Activated CD4-positive, alpha-beta memory T cell treated with anti-CD3 and anti-CD28 coated beads, Interleukin-2, amount 10 ng/mL, durations not matched to agents 7 days and 5 days (primary cell): ENCODE measurements around the gene SLC44A1. TPM values are rescaled to one million over a fixed set of nuclear protein-coding genes. Genes with fewer than 3 reads are reported as not detected.

Source experiments
- CTCF ChIA-PET: fragments of 350-600 bp; sonication (Branson Sonifier 250); formaldehyde crosslinking; loops from one replicate; lab custom pipeline; 2021; ENCODE audit warnings: antibody characterized with exemption, inconsistent platforms; lab: Charles Lee
- POLR2A ChIA-PET: fragments of 350-600 bp; sonication (Branson Sonifier 250); formaldehyde crosslinking; loops from one replicate; lab custom pipeline; 2021; ENCODE audit warnings: antibody characterized with exemption; lab: Charles Lee
- DNase-seq: peaks from one replicate; pipeline ENCODE4 v3.0.0-alpha.2; 2020
- H3K27ac Mint-ChIP-seq: one replicate; pipeline ENCODE4 v1.8.0; 2021; ENCODE audit warnings: mild to moderate bottlenecking, mixed read lengths
- H3K27me3 Mint-ChIP-seq: one replicate; pipeline ENCODE4 v1.8.0; 2021; ENCODE audit warnings: mixed read lengths
- H3K36me3 Mint-ChIP-seq: one replicate; pipeline ENCODE4 v1.8.0; 2021; ENCODE audit warnings: low read depth, mixed read lengths
- H3K4me1 Mint-ChIP-seq: one replicate; pipeline ENCODE4 v1.8.0; 2021; ENCODE audit warnings: mixed read lengths
- H3K4me3 Mint-ChIP-seq: one replicate; pipeline ENCODE4 v1.8.0; 2021; ENCODE audit warnings: mild to moderate bottlenecking, mixed read lengths
- H3K9me3 Mint-ChIP-seq: one replicate; pipeline ENCODE4 v1.8.0; 2021; ENCODE audit warnings: mixed read lengths
- total RNA-seq, 2 experiments: library from RNA; stranded (reverse); gene quantifications; one replicate each; pipeline ENCODE4 v1.2.3, GENCODE V29; 2021

SLC44A1 gene
- total RNA-seq, 2 experiments from 2014 or later = 9.5 to 10.2 TPM

- peaks cover 2% of the 10 kb centered on the region for H3K36me3 Mint-ChIP-seq
- POLR2A ChIA-PET = no interaction called here
Measured at GRCh38 chr9:105362470-105362869, 118.0 kb downstream of the SLC44A1 start.

GRCh38 chr9:105363837-105364236 lies 119.4 kb downstream of the SLC44A1 start:
- H3K27ac Mint-ChIP-seq = no peak overlapping the region
- ChIA-PET POLR2A (no interaction called here), CTCF (no interaction called here)
- H3K36me3 Mint-ChIP-seq = peaks cover 2% of the 10 kb centered on the region
- DNase-seq = no peak
- no peak overlapping the region for H3K4me3 Mint-ChIP-seq
- H3K27me3 Mint-ChIP-seq = peaks cover 5% of the 10 kb centered on the region
- H3K9me3 Mint-ChIP-seq = no peaks in the 10 kb centered on the region
- H3K4me1 Mint-ChIP-seq = peaks cover 13% of the 10 kb centered on the region

More at GRCh38 chr9:105362470-105362869, 118.0 kb downstream of the SLC44A1 start:
- Mint-ChIP-seq H3K27ac (no peak overlapping the region), H3K4me3 (no peak overlapping the region), H3K27me3 (peaks cover 5% of the 10 kb centered on the region), H3K4me1 (peaks cover 13% of the 10 kb centered on the region), H3K9me3 (no peaks in the 10 kb centered on the region)
- no peak for DNase-seq
- CTCF ChIA-PET = no interaction called here

DNA sequence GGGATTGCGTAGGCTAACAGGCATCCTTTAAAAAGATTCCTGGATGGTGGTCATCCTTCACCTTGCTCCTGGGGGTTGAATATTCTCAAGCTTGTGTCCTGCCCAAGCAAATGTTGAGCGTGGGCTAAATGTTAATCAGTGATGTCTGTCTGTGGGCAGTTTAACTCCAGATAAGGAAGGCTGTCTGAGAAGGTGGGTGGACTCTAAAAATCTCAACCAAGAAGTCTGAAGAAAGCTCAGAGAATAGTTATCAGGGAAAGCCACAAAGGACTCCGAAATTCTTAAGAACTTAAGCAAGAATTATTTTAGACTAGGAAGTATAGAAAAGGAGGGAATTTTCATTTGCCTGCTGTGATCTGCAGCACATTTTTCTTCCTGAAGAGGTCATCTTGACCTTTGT lies 125.5 kb downstream of the SLC44A1 start:
- POLR2A ChIA-PET = no interaction called here
- H3K27ac Mint-ChIP-seq = no peak overlapping the region
- H3K4me1 Mint-ChIP-seq = peaks cover 12% of the 10 kb centered on the region
- DNase-seq = no peak
- no peak overlapping the region for H3K4me3 Mint-ChIP-seq
- no peaks in the 10 kb centered on the region for H3K27me3 Mint-ChIP-seq
- H3K9me3 Mint-ChIP-seq = no peaks in the 10 kb centered on the region
- CTCF ChIA-PET = interaction anchor here (1.4 kb wide), 1 partner anchor 13 kb away, joined by 3 read pairs; no protein-coding TSS in a partner anchor
- H3K36me3 Mint-ChIP-seq = no peaks in the 10 kb centered on the region

DNA sequence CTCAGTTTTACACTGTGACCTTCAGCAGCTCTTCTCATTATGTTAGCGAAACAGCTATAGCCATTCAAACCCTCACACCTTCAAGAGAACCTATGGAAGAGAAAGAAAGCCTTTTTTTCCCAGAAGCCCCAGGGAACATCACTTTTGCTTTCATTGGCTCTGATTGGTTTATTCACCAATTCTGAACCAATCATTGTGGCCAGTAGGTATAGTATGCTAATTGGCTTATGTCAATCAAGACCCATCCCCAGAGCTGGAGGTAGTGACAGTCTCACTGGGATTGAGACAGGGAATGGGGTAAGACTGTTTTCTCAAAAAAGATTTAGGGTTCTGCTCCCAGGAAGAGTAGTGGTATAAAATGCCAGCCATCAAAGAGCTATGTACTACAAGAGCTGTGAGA lies 129.3 kb downstream of the SLC44A1 start:
- H3K4me3 Mint-ChIP-seq = no peak overlapping the region
- POLR2A ChIA-PET = no interaction called here
- H3K4me1 Mint-ChIP-seq = peaks cover 12% of the 10 kb centered on the region
- CTCF ChIA-PET = interaction anchor here (1.5 kb wide), 1 partner anchor 13 kb away, joined by 3 read pairs; no protein-coding TSS in a partner anchor
- H3K27me3 Mint-ChIP-seq = no peaks in the 10 kb centered on the region
- DNase-seq = no peak
- no peaks in the 10 kb centered on the region for H3K9me3 Mint-ChIP-seq
- H3K36me3 Mint-ChIP-seq = no peaks in the 10 kb centered on the region
- no peak overlapping the region for H3K27ac Mint-ChIP-seq

DNA sequence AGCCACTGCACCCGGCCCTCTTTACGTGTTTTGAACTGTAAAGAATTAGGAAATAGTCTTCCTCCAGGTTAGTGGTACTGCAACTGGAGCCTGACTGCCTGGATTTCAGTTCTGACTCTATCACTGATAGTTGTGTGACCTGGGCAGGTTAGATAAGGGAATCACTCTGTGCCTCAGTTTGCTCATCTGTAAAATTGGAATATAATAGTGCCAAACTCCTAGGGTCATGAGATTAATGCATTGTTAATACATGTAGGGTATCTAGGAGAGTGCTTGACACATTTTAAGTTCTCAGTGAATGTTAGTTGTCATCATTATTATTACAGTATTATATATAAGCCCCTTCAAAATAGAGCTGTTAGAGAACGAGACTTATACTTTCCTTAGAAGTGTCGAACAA lies 130.9 kb downstream of the SLC44A1 start:
- Mint-ChIP-seq H3K4me3 (no peak overlapping the region), H3K27ac (no peak overlapping the region), H3K27me3 (no peaks in the 10 kb centered on the region), H3K4me1 (peaks cover 12% of the 10 kb centered on the region), H3K9me3 (no peaks in the 10 kb centered on the region), H3K36me3 (no peaks in the 10 kb centered on the region)
- ChIA-PET CTCF (no interaction called here), POLR2A (no interaction called here)
- no peak for DNase-seq

- ChIA-PET CTCF (no interaction called here), POLR2A (no interaction called here)
- Mint-ChIP-seq H3K27me3 (no peaks in the 10 kb centered on the region), H3K4me3 (no peak overlapping the region), H3K27ac (no peak overlapping the region), H3K4me1 (peaks cover under 1% of the 10 kb centered on the region), H3K36me3 (no peaks in the 10 kb centered on the region), H3K9me3 (no peaks in the 10 kb centered on the region)
- DNase-seq = no peak
Measured at GRCh38 chr9:105376893-105377292, 132.4 kb downstream of the SLC44A1 start.

- no peaks in the 10 kb centered on the region for H3K36me3 Mint-ChIP-seq
- peak; percentile 40 for DNase-seq
- ChIA-PET CTCF (interaction anchor here (1.0 kb wide), 1 partner anchor 32 kb away, joined by 3 read pairs; no protein-coding TSS in a partner anchor), POLR2A (interaction anchor here (1.1 to 2.6 kb wide), 2 partner anchors 13 to 19 kb away, joined by 3 to 15 read pairs; no protein-coding TSS in a partner anchor)
- no peak overlapping the region for H3K27ac Mint-ChIP-seq
- H3K4me3 Mint-ChIP-seq = peak overlapping the region; percentile 76
- H3K4me1 Mint-ChIP-seq = peaks cover 13% of the 10 kb centered on the region
- H3K9me3 Mint-ChIP-seq = no peaks in the 10 kb centered on the region
- peaks cover 9% of the 10 kb centered on the region for H3K27me3 Mint-ChIP-seq
Measured at GRCh38 chr9:105385381-105385985, 141.0 kb downstream of the SLC44A1 start.

DNA sequence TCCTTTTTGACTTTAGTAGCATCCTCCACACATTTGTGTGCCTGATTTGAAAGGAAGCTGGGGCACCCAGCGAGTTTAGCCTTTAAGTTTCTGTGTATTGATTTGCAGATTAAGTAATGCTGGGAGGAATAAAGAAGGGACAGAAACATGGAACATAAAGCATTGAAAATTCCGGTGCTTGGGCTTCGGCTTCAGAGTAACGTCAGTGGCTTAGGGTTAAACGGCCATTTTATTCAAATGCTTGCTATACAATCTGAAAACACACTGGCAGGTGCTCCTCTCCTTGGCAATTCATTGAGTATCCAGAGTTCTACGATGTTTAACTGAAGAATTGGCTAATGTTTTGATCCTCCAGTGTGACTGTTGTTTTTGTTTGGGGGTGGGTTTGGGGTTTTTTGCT lies 145.3 kb downstream of the SLC44A1 start:
- POLR2A ChIA-PET = no interaction called here
- Mint-ChIP-seq H3K27me3 (peaks cover 19% of the 10 kb centered on the region), H3K4me1 (peaks cover 12% of the 10 kb centered on the region), H3K9me3 (no peaks in the 10 kb centered on the region), H3K36me3 (no peaks in the 10 kb centered on the region), H3K27ac (no peak overlapping the region), H3K4me3 (no peak overlapping the region)
- no peak for DNase-seq
- CTCF ChIA-PET = interaction anchor here (0.6 to 1.1 kb wide), 2 partner anchors 26 to 55 kb away, joined by 3 to 6 read pairs; no protein-coding TSS in a partner anchor

GRCh38 chr9:105390871-105391270 lies 146.4 kb downstream of the SLC44A1 start:
- H3K27me3 Mint-ChIP-seq = peaks cover 25% of the 10 kb centered on the region
- POLR2A ChIA-PET = no interaction called here
- no peak for DNase-seq
- no peaks in the 10 kb centered on the region for H3K36me3 Mint-ChIP-seq
- H3K27ac Mint-ChIP-seq = no peak overlapping the region
- no peaks in the 10 kb centered on the region for H3K9me3 Mint-ChIP-seq
- CTCF ChIA-PET = interaction anchor here (1.1 kb wide), 1 partner anchor 25 kb away, joined by 3 read pairs; no protein-coding TSS in a partner anchor
- no peak overlapping the region for H3K4me3 Mint-ChIP-seq
- H3K4me1 Mint-ChIP-seq = peaks cover 2% of the 10 kb centered on the region

- peaks cover 29% of the 10 kb centered on the region for H3K27me3 Mint-ChIP-seq
- POLR2A ChIA-PET = no interaction called here
- CTCF ChIA-PET = no interaction called here
- no peaks in the 10 kb centered on the region for H3K36me3 Mint-ChIP-seq
- DNase-seq = no peak
- peaks cover 1% of the 10 kb centered on the region for H3K4me1 Mint-ChIP-seq
- no peak overlapping the region for H3K27ac Mint-ChIP-seq
- no peak overlapping the region for H3K4me3 Mint-ChIP-seq
- no peaks in the 10 kb centered on the region for H3K9me3 Mint-ChIP-seq
Measured at GRCh38 chr9:105391288-105391687, 146.8 kb downstream of the SLC44A1 start.

GRCh38 chr9:105392531-105392930 lies 148.1 kb downstream of the SLC44A1 start:
- no peaks in the 10 kb centered on the region for H3K4me1 Mint-ChIP-seq
- H3K9me3 Mint-ChIP-seq = no peaks in the 10 kb centered on the region
- ChIA-PET CTCF (interaction anchor here (0.6 to 0.7 kb wide), 2 partner anchors 21 to 833 kb away, joined by 3 to 4 read pairs; no protein-coding TSS in a partner anchor), POLR2A (no interaction called here)
- no peak overlapping the region for H3K4me3 Mint-ChIP-seq
- H3K36me3 Mint-ChIP-seq = no peaks in the 10 kb centered on the region
- H3K27ac Mint-ChIP-seq = no peak overlapping the region
- DNase-seq = no peak
- H3K27me3 Mint-ChIP-seq = peaks cover 34% of the 10 kb centered on the region

DNA sequence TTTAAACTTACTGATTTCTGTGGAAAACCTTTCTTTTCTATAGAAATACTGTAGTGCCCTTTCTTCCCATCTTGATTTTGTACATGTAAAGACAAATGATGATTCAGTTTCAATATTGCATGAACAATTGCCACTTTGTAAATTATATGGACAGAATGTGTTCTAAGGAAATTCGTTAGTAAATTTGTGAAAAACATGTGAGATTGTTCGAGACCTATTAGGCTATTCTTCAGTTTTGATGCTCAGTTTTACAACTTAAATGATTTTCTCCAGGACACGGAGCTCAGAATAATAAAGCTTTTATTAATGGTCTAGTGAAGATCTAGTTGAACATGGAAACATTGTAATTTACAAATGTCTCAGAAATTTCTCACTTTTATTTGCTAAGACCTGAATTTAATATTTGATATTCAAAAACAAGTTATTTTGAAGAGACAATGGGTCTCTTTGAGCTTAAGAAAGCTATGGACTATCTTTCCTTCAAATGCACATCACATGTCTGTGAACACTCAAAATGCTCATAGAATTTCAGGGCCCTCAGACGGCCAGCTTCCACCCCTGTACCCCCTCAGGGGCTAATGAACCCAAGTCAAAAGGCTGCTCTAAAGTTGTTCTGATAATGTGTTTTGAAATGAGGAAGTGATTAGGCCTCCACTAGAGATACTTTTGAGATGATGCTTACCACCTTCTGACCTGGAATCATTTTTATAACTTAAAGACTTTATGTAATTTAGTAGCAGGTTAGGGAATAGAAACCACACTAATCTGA lies 149.3 kb downstream of the SLC44A1 start:
- DNase-seq = no peak
- ChIA-PET POLR2A (no interaction called here), CTCF (no interaction called here)
- Mint-ChIP-seq H3K9me3 (no peaks in the 10 kb centered on the region), H3K27ac (no peak overlapping the region), H3K27me3 (peaks cover 40% of the 10 kb centered on the region), H3K36me3 (no peaks in the 10 kb centered on the region), H3K4me1 (no peaks in the 10 kb centered on the region), H3K4me3 (no peak overlapping the region)

- Mint-ChIP-seq H3K4me3 (no peak overlapping the region), H3K4me1 (no peaks in the 10 kb centered on the region), H3K9me3 (no peaks in the 10 kb centered on the region), H3K27ac (no peak overlapping the region), H3K36me3 (no peaks in the 10 kb centered on the region), H3K27me3 (peaks cover 49% of the 10 kb centered on the region)
- CTCF ChIA-PET = interaction anchor here (1.1 to 1.5 kb wide), 2 partner anchors 9 to 22 kb away, joined by 5 to 7 read pairs; no protein-coding TSS in a partner anchor
- POLR2A ChIA-PET = no interaction called here
- no peak for DNase-seq
Measured at GRCh38 chr9:105396441-105396840, 152.0 kb downstream of the SLC44A1 start.
